SK-N-MC (cell line): ENCODE measurements around the gene TLR3.
"Not testable (repeated sequence)": the region's sequence is repeated elsewhere in the genome, so short reads cannot be mapped to it uniquely, and the experiment has no call there.

Experiments
- DNase-seq: peaks from one replicate; pipeline ENCODE4 v3.0.0-alpha.2; 2011; ENCODE audit warnings: low read depth, low spot score
- H3K27ac ChIP-seq: fragments of 200-600 bp; sonication (generic); 2 replicates; pipeline ENCODE4 v1.5.1; 2016; ENCODE audit warnings: mixed run types
- H3K36me3 ChIP-seq: fragments of 200-600 bp; sonication (generic); 2 replicates; pipeline ENCODE4 v1.6.1; 2017; ENCODE audit warnings: antibody characterized with exemption, low read length, mixed read lengths; ENCODE audit not compliant: insufficient read depth
- H3K4me3 ChIP-seq: fragments of 200-600 bp; sonication (generic); 2 replicates; pipeline ENCODE4 v1.5.1; 2016
- H3K9ac ChIP-seq: fragments of 200-600 bp; sonication (generic); 2 replicates; pipeline ENCODE4 v1.8.0; 2017; ENCODE audit warnings: mixed run types, mixed read lengths; ENCODE audit not compliant: insufficient read length
- H3K9me3 ChIP-seq: fragments of 200-600 bp; sonication (generic); 2 replicates; pipeline ENCODE4 v1.6.1; 2017; ENCODE audit warnings: low read depth, mild to moderate bottlenecking, antibody characterized with exemption, low read length, moderate library complexity, mixed read lengths
- EZH2 ChIP-seq: fragments of 200-600 bp; sonication (generic); IDR thresholded peaks from one replicate; pipeline ENCODE4 v1.6.1; 2017; ENCODE audit warnings: antibody characterized with exemption
- FOXP2 ChIP-seq: optimal IDR thresholded peaks from 2 replicates; pipeline ENCODE3; 2011; ENCODE audit warnings: mild to moderate bottlenecking, moderate library complexity; ENCODE audit not compliant: insufficient read depth; ENCODE audit errors: extremely low read length, control extremely low read depth
- POLR2AphosphoS5 ChIP-seq: IDR thresholded peaks from 2 replicates; pipeline ENCODE4 v1.6.1; 2012; ENCODE audit warnings: mild to moderate bottlenecking, low read depth, low read length, borderline replicate concordance

The TLR3 gene

DNA sequence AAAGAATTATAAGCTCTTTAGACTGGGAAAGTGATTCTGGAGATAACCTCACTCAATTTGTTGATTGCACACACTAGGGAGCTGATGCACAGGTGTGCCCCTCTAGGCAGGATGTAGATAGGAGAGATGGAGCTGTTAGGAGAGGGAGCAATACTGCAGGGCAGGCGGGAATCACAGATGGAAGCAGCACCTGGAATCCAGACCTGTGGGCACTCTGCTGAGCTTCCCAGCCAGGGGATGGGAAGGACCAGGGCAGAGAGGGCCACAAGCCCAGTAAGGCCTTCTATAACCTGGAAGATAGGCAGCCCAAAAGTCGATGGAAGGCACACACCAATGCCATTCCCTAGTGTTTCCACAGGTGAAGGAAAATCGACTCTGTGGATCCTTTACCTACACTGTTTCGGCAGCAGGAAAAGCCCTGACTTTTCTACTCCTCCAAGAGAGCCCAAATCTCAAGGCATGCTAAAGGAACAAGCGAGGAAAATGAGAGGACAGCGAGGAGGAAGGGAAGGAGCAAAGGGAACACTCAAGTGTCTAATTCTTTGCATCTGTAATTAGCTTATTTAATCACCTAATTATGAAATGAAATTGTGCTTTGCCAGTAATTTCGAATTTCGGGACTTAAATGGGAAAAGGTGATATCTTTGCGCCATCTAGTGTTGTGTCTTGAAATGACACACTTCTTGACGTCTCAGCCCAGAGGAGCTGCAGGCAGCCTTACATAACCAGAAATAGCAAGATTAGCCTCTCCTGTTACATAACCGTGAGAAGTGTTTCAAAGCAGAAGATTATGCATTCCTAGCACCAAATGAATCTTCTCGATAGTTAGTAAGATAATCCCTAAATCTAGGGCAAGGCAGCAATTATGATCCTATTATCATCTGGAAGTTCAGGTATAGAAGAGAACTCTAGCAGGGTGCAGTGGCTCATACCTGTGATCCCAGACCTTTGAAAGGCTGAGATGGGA, 31.0 kb upstream of the TLR3 start:
- TF ChIP-seq POLR2AphosphoS5, result no peak
- no peak for TF ChIP-seq FOXP2
- no peak for TF ChIP-seq EZH2
- Histone ChIP-seq H3K9ac (no peak overlapping the region), H3K9me3 (no peaks in the 10 kb centered on the region), H3K36me3 (no peaks in the 10 kb centered on the region), H3K27ac (no peak overlapping the region), H3K4me3 (no peak overlapping the region)
- peak; percentile 18 for DNase-seq

GRCh38 chr4:186039697-186040096, 29.3 kb upstream of the TLR3 start:
- TF ChIP-seq EZH2 (no peak), FOXP2 (no peak), POLR2AphosphoS5 (no peak)
- Histone ChIP-seq H3K27ac (no peak overlapping the region), H3K4me3 (no peak overlapping the region), H3K36me3 (no peaks in the 10 kb centered on the region), H3K9me3 (no peaks in the 10 kb centered on the region), H3K9ac (no peak overlapping the region)
- no peak for DNase-seq

GRCh38 chr4:186040316-186040715, 28.6 kb upstream of the TLR3 start:
- DNase-seq, result no peak
- no peak overlapping the region for H3K9ac ChIP-seq
- TF ChIP-seq FOXP2 (no peak), EZH2 (no peak), POLR2AphosphoS5 (no peak)
- H3K9me3 ChIP-seq, result no peaks in the 10 kb centered on the region
- H3K27ac ChIP-seq, result no peak overlapping the region
- H3K4me3 ChIP-seq, result no peak overlapping the region
- no peaks in the 10 kb centered on the region for H3K36me3 ChIP-seq

DNA sequence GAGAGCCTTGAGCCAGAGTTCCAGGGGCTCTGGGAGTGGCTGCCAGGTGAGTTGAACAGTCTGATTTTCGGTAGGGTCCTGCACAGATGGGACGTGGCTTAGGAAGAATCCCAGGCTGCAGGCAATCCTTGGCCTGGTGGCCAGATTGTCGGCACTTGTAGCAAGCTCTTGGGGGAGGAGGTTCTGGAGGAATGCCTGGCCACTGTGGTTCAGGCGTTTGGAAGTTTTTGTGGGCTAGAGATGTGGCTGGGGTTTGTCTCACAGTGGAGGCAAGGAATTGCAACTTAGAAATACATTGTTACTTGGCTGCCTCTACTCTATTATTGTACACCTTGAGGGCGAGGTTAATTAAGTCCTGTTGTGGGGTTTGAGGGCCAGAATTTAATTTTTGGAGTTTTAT, 21.5 kb upstream of the TLR3 start:
- not testable (repeated sequence) for H3K4me3 ChIP-seq, H3K9ac ChIP-seq, H3K9me3 ChIP-seq, H3K27ac ChIP-seq, DNase-seq, H3K36me3 ChIP-seq

GRCh38 chr4:186050135-186050534, 18.8 kb upstream of the TLR3 start:
- not testable (repeated sequence) for H3K9me3 ChIP-seq, H3K27ac ChIP-seq, H3K36me3 ChIP-seq, DNase-seq, H3K4me3 ChIP-seq, H3K9ac ChIP-seq

- DNase-seq, result no peak
- Histone ChIP-seq H3K4me3 (no peak overlapping the region), H3K9ac (no peak overlapping the region), H3K27ac (no peak overlapping the region), H3K9me3 (no peaks in the 10 kb centered on the region), H3K36me3 (no peaks in the 10 kb centered on the region)
- TF ChIP-seq POLR2AphosphoS5, result no peak
Observed at GRCh38 chr4:186051096-186051495, 17.9 kb upstream of the TLR3 start.

- DNase-seq, result no peak
- no peak overlapping the region for H3K27ac ChIP-seq
- H3K4me3 ChIP-seq, result no peak overlapping the region
- TF ChIP-seq POLR2AphosphoS5 (no peak), FOXP2 (no peak), EZH2 (no peak)
- H3K36me3 ChIP-seq, result no peaks in the 10 kb centered on the region
- no peak overlapping the region for H3K9ac ChIP-seq
- no peaks in the 10 kb centered on the region for H3K9me3 ChIP-seq
Observed at GRCh38 chr4:186058253-186058979, 10.5 kb upstream of the TLR3 start.

DNA sequence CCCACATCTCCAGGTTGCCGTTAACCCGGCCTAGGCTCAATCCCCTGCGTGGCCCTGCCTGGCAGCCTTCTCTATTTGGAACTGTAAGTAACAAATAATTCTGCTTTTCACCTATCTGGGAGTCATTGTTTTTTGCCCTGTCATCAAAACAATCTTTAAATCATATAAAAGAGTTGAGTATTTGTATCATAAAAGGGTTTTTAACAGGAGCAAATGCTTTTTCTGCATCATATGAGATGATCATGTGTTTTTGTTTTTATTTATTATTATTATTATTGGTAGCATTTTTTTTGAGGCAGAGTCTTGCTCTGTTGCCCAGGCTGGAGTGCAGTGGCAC, 10.0 kb upstream of the TLR3 start:
- no peak for TF ChIP-seq FOXP2
- no peak overlapping the region for H3K4me3 ChIP-seq
- DNase-seq, result no peak
- no peak overlapping the region for H3K9ac ChIP-seq
- H3K27ac ChIP-seq, result no peak overlapping the region
- no peaks in the 10 kb centered on the region for H3K9me3 ChIP-seq
- no peaks in the 10 kb centered on the region for H3K36me3 ChIP-seq

DNA sequence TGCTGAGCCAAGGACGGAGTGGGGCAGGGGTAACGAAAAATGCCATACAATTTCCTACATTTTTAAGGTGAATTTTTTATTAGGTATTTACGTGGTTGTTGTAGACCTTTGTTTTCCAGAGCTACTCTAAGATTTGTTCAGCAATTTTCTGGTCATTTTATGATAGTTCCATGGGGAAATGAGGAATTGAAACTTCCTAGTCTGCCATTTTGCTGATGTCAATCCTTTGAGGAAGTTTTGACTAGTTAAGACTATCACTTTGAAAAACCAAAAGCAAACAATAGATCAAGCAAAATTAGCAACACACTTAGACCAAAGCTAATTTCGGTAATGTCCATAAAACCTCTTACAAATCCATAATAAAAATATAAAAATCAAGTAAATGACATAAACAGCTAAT, 7.0 kb upstream of the TLR3 start:
- H3K9me3 ChIP-seq, result no peaks in the 10 kb centered on the region
- H3K27ac ChIP-seq, result no peak overlapping the region
- DNase-seq, result no peak
- no peak overlapping the region for H3K4me3 ChIP-seq
- no peak overlapping the region for H3K9ac ChIP-seq
- TF ChIP-seq FOXP2 (no peak), POLR2AphosphoS5 (no peak), EZH2 (no peak)
- H3K36me3 ChIP-seq, result no peaks in the 10 kb centered on the region

GRCh38 chr4:186067757-186068385, 1.1 kb upstream of the TLR3 start:
- no peak overlapping the region for H3K27ac ChIP-seq
- no peak for DNase-seq
- no peaks in the 10 kb centered on the region for H3K36me3 ChIP-seq
- no peak overlapping the region for H3K4me3 ChIP-seq
- H3K9ac ChIP-seq, result no peak overlapping the region
- H3K9me3 ChIP-seq, result no peaks in the 10 kb centered on the region
- TF ChIP-seq EZH2 (no peak), POLR2AphosphoS5 (no peak), FOXP2 (no peak)
